Endothelial cell of coronary artery (primary cell): ENCODE results near the gene UBE3A. TPM values are rescaled to one million over a fixed set of nuclear protein-coding genes. Genes with fewer than 3 reads are reported as not detected.

ENCODE experiments used
- total RNA-seq: library from RNA; depleted of rRNA; stranded (reverse); fragments of >200 nt; gene quantifications from 2 replicates; pipeline ENCODE4 v1.2.3, GENCODE V29; 2014

The UBE3A gene
- 45.0 and 66.6 TPM in 2 replicates for total RNA-seq

DNA sequence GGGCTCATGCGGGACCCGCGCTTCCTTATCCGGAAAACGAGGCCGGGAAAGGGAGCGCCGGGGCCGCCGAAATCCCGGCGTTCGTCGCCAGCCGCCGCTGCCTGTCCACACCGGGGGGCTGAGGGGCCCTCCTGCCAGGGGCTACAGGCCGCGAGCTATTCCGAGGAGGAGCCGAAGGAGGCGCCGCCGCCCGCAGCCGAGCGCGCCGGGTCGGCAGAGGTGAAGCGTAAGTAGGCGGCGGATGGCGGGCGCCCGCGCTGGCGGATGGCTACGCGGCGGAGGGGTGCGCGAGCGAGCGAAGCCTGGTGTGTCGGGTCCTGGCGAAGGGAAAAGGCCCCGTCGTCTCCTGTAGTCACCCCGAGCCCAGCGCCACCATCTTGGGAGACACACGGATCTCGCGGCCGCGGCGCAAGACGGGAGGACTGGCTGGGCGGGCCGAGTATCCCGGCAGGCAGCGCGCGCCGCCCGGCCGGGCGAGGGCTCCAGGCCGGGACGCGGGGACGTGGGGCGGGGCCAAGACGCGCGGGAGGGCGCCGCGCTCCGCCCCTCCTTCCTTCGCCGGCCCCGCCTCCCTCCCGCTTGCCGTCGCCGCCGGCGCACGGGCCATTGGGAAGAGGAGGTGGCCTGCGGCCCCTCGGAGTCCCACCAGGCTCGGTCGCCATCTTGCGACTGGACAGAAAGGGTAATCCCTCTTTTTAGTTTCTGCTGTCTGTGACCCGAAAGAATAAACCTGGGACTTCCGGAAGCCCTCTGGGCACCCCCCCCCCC is at the start of gene UBE3A:
TSS of gene UBE3A (minus strand) at position 424 of the 768 bp plus-strand sequence. CDS start 29,917 bp downstream, outside the sequence.

